HS-5 (cell line): ENCODE results near the gene ITK.

Experiments used
- DNase-seq: peaks from one replicate; pipeline ENCODE4 v3.0.0-alpha.2; 2012; ENCODE audit warnings: low read depth

Gene ITK

DNA sequence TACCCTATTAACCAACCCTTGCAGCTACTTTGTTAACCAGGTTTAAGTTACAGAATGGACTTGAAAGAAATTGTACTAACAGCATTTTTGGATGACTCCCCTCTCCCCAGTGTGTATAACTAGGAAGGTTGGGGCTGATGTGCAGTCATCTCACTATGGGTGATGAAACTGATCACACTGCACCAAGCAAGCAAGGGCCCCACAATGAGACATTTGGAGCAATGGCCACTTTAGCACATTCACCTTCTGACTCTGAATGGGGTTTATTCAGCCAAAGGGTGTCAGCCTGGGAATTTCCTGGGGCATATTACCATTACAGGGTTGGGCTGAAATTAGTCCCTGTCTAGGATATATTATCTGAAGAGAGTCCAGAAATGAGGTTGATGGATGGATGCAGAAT, 66.6 kb downstream of the ITK start:
- no peak for DNase-seq

DNA sequence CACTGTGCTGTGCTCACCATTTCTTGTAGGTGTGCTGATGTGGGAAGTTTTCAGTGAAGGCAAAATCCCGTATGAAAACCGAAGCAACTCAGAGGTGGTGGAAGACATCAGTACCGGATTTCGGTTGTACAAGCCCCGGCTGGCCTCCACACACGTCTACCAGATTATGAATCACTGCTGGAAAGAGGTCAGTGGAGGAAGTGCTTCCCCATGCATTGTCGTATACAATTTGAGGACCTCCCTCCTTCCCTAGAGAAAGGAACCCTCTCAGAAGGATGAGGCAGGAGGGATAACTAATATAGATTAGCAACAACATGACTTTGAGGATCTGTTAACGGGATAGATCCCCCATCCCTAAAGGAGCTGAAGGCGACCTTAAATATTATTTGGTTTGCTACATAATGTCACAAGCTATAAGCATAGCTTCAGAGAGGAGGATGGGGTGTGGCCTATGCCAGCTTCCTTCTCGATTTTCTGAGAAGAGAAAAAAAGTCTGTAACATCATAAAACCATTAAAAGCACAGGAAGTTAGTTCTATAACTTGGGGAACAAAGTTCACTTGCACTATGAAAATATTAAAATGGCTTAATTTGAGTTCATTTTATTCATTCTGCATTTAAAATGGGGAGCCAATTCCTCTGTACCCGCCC, 68.3 kb downstream of the ITK start:
- no peak for DNase-seq

DNA sequence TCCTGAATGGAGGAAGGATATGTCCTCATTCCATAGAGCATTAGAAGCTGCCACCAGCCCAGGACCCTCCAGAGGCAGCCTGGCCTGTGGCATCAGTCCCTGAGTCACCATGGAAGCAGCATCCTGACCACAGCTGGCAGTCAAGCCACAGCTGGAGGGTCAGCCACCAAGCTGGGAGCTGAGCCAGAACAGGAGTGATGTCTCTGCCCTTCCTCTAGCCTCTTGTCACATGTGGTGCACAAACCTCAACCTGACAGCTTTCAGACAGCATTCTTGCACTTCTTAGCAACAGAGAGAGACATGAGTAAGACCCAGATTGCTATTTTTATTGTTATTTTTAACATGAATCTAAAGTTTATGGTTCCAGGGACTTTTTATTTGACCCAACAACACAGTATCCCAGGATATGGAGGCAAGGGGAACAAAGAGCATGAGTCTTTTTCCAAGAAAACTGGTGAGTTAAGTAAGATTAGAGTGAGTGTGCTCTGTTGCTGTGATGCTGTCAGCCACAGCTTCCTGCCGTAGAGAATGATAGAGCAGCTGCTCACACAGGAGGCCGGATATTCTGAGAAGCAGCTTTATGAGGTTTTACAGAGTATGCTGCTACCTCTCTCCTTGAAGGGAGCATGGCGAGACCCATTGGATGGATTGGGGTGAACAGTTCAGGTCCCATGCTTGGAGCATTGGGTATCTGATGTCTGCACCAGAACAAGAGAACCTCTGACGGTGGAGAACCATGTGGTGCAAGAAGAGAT, 72.2 kb downstream of the ITK start:
- no peak for DNase-seq

DNA sequence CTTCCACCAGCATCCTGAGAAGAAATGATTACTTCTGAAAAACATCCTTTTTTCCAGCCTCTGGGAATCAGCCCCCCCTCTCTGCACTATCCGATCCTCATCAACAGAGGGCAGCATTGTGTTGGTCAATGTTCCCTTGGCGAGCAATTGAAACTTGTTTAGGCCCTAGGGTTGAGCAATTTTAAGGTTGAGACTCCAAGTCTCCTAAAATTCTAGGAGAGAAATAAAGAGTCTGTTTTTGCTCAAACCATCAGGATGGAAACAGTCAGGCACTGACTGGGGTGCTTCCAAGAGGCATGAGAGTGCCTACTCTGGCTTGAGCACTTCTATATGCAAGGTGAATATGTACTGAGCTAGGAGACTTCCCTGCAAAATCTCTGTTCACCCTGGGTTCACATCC, 72.9 kb downstream of the ITK start:
- peak; percentile 14 for DNase-seq

DNA sequence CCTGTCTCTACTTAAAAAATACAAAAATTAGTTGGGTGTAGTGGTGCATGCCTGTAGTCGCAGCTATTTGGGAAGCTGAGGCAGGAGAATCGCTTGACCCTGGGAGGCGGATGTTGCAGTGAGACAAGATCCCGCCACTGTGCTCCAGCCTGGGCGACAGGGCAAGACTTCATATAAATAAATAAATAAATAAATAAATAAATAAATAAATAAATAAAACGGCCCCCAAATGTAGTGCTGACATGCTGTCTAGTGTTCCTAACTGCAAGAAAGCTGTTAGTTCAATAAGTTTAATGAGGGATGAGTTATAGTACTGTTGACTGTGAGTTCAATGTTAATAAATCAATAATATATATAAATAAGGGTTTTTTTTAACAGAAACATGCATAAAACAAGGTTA, 77.8 kb downstream of the ITK start:
- DNase-seq, result no peak

DNA sequence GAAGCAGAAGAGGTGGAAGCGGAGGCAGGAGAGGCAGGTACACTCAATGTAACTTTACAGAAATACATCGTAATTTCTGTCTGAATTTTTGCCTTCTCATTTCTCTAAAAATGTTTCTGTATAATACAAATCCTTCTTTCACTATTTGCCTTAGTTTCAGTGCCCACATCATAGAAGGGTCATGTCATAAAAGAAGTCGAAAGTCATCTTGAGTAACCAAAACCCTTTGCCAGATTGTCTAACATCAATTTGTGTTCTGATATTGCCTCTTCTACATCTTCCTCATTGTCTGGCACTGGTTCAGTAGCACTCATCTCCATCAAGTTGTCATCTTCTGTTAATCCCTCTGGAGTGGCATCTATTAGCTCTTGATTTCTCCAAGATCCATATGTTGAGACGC, 79.1 kb downstream of the ITK start:
- DNase-seq, result no peak

DNA sequence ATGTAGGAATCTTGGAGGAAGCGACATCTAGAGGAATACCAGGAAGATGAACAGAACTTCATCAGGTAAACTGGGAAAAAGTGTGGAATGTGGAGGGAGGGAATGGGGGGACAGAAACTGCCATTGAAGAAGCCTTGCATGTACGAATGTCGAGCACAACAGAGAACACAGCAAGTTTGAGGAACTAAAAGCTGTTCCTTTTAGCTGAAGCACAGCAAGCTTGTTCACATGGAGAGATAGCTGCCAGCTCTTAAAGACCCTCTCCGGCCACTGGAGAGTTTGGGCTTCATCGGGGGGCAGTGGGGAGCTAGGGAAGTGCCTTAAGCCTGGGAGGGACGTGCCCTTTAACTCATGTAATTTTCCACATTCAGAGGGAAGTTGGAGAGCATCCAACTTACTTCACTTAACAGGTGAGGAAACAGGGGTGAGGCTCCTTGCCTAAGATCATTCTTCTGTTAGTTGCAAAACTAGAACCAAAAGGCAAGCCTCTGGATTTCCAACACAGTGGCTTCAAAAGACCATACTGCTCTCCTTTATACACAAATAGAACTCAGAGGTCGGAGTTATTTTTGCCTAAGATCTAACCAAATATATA, 83.0 kb downstream of the ITK start:
- no peak for DNase-seq

DNA sequence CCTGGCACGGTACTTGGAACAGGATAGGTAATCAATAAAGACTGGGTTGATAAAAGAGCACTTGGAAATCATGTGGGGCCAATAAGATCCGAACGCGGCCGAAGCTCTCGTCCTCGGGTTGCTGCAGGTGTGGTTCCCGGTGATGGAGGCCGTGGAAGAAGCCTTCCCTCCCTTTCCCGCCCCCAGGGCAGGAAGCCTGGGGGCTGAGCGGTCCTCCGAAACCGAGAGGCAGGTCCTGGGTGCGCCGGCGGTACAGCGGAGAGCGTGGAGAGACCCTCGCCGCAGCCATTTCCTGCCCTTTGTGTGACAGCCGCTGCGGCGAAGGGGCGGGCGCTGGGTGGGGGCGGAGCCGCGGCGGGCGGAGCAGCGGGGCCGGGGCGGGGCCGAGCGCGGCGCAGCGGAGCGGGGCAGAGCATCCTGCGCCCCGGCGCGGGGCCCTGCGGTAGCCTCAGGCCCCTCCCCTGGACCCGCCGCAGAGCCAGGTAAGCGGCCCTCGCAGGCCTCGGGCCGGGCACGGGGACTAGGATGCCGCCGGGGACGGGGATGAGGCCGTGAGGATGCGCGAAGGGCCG, 85.2 kb downstream of the ITK start, which contains the start of gene CYFIP2:
Gene CYFIP2, plus strand, starts transcription at position 410 of the 572 bp plus-strand sequence. CDS start 19,239 bp downstream, outside the sequence.
- no peak for DNase-seq

DNA sequence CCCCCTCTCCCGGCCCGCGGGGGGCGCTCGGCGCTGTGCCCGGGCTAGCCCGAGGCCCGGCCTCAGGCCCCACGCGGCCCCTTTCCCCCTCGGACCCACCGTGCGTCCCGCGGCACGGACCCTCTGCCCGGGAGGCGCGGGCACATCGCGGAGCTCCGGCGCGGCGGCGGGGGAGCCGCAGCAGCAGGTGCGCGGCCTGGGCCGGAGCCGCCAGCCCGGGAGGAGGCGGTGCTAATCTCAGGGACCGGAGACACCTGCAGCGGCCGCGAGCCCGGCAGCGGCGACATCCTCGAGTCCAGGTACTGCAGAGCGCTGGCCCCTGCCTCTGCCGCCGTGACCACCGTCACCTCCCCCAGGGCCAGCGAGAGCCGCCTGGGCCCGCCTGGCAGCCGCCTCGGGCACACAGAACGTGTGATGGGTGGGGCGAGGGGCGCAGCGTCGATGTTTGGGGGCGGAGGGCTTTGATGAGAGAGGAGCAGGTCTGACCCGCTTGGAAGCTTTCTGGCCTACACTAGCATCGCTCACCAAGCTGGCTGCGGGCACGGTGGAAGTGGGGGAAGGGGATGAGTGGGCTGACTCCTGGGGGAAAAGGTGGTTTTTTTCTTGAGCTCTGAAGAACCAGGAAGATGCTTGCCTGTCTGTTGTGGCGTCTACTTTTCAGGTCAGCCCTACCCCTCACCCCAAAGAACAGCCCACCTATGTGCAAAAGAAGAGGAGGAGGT, 85.8 kb downstream of the ITK start:
- no peak for DNase-seq

DNA sequence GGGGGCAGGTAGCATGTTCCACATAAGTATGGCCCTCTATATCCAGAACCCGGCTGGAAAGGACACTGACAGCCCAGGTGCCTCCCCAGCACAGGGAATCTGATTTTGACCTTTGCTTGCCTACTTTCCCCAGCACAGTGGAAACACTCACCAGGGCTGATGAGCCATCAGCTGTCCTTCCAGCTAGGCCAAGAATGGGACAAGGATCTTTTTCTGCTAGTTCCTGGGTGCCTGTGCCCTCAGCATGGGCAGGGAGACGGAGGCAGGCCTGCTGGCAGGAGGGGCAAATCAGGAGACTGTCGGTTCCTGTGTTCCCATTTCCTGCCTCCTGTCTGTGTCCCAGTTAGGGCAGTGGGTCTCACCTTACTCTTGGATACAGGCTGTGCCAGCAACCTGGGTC, 86.4 kb downstream of the ITK start:
- no peak for DNase-seq

DNA sequence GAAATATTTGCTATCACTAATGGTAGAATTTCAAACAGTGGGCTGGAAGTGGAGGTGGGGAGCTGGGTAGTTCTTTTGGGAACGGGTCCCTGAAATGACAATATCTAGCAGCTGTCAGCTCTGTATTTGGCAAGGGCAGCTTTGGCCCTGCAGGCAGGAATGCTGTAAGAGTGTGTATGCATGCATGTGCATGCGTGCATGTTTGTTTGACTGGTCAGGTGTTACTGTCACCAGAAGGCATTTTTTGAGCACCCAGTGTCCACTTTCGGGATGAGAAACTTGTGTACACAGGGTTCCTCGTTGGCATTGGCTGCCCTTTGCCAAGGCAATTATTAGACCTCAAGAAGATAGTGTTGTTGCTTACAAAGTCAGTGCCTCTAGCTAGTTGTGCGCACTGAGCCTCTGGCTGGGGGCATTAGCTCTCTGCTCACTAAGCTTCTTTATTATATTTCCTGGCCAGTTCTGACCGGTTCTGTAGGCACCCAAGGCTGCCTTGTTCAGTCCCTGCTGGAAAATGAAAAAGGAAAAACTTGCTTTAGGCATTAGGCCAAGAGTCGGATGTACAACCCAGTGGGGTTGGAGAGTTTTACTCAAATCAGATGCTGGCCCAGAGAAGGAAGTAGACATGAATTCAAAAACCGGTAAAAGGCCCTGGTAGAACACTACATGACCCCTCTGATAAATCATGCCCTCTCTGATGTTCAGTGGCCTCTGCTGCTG, 87.3 kb downstream of the ITK start:
- no peak for DNase-seq

DNA sequence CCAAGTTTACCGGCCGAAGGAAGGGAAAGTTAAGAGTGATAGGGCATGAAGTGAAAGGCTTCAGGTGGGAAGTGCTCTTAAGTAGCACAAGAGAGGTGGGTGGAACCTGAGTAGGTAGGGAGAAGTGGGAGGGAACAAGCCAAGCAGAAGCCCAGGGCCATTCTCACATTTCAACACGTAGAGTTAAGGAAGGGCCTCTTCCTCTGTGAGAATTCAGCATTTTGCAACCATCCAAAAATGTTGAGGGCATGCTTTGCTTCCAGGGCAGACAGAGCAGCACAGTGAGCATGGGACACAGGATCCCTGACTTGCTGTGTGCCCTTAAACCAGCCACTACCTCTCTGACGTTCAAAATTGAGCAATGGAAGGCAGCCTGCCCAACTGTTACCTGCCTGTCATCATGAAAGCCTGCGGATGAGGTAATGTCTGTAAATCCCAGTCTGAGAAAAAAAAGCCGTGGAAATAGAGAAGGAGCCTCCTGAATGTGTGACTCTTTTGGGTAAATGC, 88.6 kb downstream of the ITK start:
- DNase-seq, result no peak

DNA sequence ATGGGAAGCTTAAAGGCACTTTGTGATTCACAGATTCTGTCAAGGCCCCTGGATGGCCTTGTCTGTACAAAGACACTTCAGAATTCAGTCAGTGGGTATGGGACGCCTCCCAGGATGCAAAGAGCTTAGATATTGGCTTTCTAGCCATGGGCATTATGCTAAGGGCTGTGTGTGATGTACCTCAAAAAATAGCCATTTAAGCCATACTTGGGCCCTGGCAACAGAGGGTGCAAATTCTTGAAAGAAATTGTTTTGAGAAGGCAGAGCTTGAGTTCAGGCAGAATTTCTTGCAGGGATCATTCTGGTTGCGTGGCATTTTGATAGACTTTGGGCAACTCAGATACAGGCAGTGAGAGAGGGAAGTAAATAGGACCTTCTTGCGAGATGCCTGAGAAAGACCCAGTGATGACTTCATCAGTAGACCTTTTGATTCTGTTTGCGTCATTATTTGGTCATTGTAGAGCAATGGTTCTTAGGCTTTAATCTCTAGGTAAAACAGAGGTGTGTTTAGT, 89.2 kb downstream of the ITK start:
- DNase-seq, result no peak

DNA sequence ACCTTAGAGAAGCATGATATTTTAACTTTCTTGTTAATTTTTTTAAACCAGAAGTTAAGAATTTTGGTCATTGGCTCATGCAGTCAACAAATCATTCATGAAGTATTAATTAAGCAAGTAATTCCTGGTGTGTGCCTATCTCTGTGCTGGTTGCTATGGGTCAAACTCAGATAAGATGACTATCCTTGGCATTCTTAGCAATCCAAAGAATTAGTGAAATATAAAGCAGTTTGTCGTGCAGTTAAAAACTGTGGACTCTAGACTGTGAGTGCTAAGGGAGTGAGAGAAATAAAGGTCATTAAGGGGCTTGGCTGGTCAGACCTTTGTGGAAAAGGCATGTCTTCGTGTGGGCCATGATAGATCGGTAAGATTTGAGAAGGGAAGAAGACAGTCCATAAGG, 90.1 kb downstream of the ITK start:
- DNase-seq, result no peak

DNA sequence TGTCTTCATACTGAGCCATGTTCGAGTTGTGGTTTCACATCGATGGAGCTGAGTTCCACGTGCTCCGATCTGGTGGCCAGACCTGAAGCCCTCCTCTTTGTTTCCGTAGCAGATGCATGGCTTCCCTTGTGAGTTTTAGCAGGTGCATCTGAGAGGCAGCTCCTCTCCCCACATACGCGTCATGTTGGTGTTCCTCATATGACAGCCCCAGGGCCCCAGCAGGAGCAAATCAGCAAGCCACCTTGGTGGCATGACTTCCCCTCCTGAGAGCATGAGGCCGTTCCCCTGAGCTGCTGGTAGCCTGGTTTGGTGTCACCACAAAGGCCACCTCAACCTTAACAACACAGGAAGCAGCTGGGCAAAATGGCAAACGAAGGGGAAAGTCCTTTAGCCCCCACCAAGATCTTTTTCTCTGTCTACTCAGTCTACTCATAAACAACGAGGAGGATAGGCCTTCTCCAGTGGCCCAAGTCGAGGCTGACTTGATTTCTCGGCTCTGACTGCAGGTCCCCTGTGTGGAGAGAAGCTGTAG, 91.2 kb downstream of the ITK start:
- DNase-seq, result no peak

DNA sequence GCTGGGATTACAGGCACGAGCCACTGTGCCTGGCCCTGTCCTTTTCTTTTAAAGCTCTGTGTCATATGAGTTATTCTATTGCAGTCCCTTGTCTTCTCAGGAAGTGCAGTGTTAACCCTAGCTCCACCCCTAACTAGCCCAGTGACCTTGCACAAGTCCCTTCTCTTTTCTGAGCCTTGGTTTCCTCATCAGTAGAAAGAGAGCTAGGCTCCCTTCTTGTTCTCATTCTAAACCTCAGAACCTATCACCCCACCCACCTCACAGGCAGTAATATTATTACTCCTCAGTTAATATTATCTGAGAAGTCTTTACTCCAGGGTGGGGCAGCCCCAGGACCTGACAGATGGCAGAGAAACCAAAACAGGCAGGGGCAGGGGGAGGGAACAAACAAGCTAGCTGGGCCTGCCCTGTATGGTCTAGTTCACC, 92.5 kb downstream of the ITK start:
- no peak for DNase-seq

DNA sequence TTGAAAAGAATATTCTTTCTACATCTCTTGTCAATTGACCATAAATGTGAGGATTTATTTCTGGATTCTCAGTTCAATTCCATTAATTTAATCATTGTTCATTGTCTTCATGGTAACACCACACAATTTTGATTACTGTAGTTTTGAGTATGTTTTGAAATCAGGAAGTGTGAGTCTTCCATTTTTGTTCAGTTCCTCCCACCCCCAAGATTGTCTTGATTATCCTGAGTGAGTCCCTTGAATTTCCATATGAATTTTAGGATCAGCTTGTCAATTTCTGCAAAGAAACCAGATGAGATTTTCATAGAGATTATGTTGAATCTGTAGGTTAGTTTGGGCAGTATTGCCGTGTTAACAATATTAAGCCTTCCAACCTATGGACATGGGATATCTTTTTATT, 94.8 kb downstream of the ITK start:
- no peak for DNase-seq

DNA sequence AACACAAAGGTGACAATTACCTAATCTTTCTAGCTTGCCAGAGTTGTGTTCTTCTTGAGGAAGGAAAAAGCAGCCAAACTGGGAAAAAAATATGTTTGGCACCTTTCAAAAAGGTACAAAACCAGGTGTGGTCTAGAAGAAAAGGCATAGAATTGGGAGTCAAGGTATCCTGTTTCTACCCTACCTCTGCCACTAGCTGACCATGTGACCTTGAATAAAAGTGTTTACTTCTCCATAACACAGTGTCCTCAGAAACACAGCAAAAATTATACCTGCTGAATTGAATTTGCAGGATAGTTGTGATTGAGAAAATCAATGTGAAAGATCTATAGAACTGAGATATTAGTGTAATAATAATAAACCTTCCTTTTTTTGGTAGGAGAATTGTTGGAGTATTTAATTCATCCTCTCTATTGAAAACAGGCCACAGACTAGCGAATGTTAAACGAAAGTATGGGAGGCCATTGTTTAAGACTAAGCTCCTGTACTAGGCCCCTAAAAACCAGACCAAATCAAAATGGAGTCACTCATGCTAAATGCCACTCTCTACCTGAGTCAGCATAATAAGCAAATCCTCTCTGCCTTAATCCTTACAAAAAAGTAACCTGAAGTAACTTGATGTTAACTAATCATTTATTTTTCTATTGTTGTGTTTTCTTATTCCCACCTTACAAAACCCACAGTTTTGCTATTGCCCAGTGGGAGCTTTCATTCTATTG, 97.8 kb downstream of the ITK start:
- DNase-seq, result no peak

DNA sequence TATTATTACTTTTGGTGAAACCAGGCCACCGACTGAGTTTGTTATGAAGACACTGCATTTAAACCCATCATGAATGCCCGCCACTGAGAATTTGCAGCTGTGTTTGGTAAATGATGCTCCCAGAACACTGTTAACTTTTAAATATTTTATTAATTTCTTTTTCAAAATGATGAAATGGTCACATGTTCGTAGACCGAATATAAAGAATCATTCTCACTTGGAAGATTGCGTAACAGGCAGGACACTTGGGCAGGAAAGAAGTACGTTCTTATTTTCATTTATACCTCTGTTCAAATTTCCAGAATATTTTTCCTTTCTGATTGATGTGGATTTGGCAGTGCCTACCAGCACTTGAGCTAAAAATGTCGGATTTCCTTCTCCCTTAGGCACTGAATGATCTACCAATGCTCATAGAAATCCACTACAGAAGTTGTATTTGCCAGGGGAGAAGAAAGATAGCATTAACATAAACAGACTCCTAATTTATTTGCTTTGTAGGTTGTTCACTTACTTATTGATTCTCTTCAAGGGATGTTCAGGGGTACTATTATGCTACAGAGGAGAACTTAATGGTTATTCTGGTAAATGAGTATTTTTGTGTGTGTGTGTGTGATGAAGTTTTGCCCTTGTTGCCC, 99.1 kb downstream of the ITK start:
- no peak for DNase-seq

DNA sequence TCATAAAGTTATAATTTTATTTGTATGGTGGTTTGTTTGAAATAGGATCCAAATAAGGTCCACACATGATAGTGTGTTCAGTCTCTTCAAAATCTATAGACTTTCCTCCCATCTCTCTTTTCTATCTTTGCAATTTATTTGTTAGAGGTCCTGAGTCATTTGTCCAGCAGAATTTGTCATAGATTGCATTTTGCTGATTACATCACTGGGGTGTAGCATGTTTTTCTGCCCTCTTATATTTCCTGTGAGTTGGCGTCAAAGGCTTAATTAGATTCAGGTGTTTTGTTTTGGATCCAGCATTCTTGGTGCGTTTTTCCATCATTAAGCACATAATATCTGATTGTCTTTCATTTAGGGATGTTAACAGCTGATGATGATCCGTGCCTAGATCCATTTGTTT, 100.3 kb downstream of the ITK start:
- peak; percentile 66 for DNase-seq
